MM.1S (cell line): Measurements from ENCODE around the gene CFAP126.
"Not testable (repeated sequence)": the region's sequence is repeated elsewhere in the genome, so short reads cannot be mapped to it uniquely, and the experiment has no call there.

Experiments used
- DNase-seq: peaks from one replicate; pipeline ENCODE4 v3.0.0-alpha.2; 2015
- H2AFZ ChIP-seq: fragments of 300-600 bp; sonication (generic); 2 replicates; pipeline ENCODE4 v1.6.0; 2016; ENCODE audit warnings: antibody characterized with exemption, low read length
- H3F3A ChIP-seq: fragments of 300-600 bp; sonication (generic); 2 replicates; pipeline ENCODE4 v1.6.1; 2016; ENCODE audit warnings: mild to moderate bottlenecking, antibody characterized with exemption, low read length, moderate library complexity, mixed read lengths; ENCODE audit not compliant: insufficient read depth
- H3K27ac ChIP-seq: fragments of 300-600 bp; sonication (generic); 2 replicates; pipeline ENCODE4 v1.5.1; 2016; ENCODE audit warnings: mild to moderate bottlenecking, low read length
- H3K27me3 ChIP-seq: fragments of 300-600 bp; sonication (generic); replicated peaks from 2 replicates; pipeline ENCODE4 v1.6.0; 2016; ENCODE audit warnings: low read length; ENCODE audit not compliant: insufficient read depth
- H3K36me3 ChIP-seq: fragments of 300-600 bp; sonication (generic); replicated peaks from 2 replicates; pipeline ENCODE4 v1.6.1; 2016; ENCODE audit warnings: mild to moderate bottlenecking, low read length, mixed read lengths; ENCODE audit not compliant: insufficient read depth
- H3K4me1 ChIP-seq: fragments of 300-600 bp; sonication (generic); 2 replicates; pipeline ENCODE4 v1.6.1; 2016; ENCODE audit warnings: low read length, mixed read lengths
- H3K4me2 ChIP-seq: fragments of 300-600 bp; sonication (generic); 2 replicates; pipeline ENCODE4 v1.6.0; 2016; ENCODE audit warnings: low read depth, low read length
- H3K4me3 ChIP-seq: fragments of 300-600 bp; sonication (generic); 2 replicates; pipeline ENCODE4 v1.5.1; 2016; ENCODE audit warnings: low read length, mixed read lengths
- H3K79me2 ChIP-seq: fragments of 300-600 bp; sonication (generic); 2 replicates; pipeline ENCODE4 v1.6.1; 2016; ENCODE audit warnings: mixed run types, low read length, mixed read lengths
- H3K9ac ChIP-seq: fragments of 300-600 bp; sonication (generic); 2 replicates; pipeline ENCODE4 v1.6.1; 2016; ENCODE audit warnings: low read length, mixed read lengths
- H3K9me2 ChIP-seq: fragments of 300-600 bp; sonication (generic); replicated peaks from 2 replicates; pipeline ENCODE4 v1.6.1; 2016; ENCODE audit warnings: mild to moderate bottlenecking, low read length, mixed read lengths; ENCODE audit not compliant: insufficient read depth
- H3K9me3 ChIP-seq: fragments of 300-600 bp; sonication (generic); replicated peaks from 2 replicates; pipeline ENCODE4 v1.6.1; 2016; ENCODE audit warnings: mild to moderate bottlenecking, low read length, mixed read lengths; ENCODE audit not compliant: insufficient read depth
- H4K20me1 ChIP-seq: fragments of 300-600 bp; sonication (generic); 2 replicates; pipeline ENCODE4 v1.6.1; 2016; ENCODE audit warnings: mild to moderate bottlenecking, low read length, moderate library complexity, mixed read lengths; ENCODE audit not compliant: insufficient read depth
- EZH2 ChIP-seq: fragments of 300-600 bp; sonication (generic); optimal IDR thresholded peaks from 2 replicates; pipeline ENCODE3; 2017; ENCODE audit warnings: low read depth, mild to moderate bottlenecking, antibody characterized with exemption, low read length, mixed read lengths
- EZH2phosphoT487 ChIP-seq: fragments of 300-600 bp; sonication (generic); IDR thresholded peaks from 2 replicates; pipeline ENCODE4 v1.6.1; 2018; ENCODE audit warnings: antibody characterized with exemption, low read length
- TF ChIP-seq, protein P1 (sequence below): fragments of 300-600 bp; sonication (generic); IDR thresholded peaks from 2 replicates; pipeline ENCODE4 v1.5.1; 2016; ENCODE audit warnings: antibody characterized with exemption, low read length, mixed read lengths

Gene CFAP126

DNA sequence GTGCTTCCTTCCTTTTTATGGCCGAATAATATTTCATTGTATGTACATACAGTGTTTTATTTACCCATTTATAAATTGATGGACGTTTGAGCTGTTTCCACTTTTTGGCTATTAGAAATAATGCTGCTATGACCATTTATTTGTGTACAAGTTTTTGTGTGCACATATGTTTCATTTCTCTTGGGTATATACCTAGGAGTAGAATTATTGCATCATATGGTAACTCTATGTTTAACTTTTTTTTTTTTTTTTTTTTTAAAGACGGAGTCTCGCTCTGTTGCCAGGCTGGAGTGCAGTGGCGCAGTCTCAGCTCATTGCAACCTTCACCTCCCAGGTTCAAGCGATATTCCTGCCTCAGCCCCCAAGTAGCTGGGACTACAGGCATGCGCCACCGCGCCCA, 34.5 kb downstream of the CFAP126 start:
- Histone ChIP-seq H3K79me2 (no peaks in the 10 kb centered on the region; the same call in 1 of the 2 replicates), H3K27ac (no peak overlapping the region), H3K4me3 (no peak overlapping the region), H4K20me1 (no peaks in the 10 kb centered on the region), H2AFZ (no peak overlapping the region), H3K9me3 (no peaks in the 10 kb centered on the region), H3K27me3 (no peaks in the 10 kb centered on the region), H3K4me1 (no peaks in the 10 kb centered on the region), H3K4me2 (no peak overlapping the region), H3K9ac (no peak overlapping the region), H3K9me2 (no peaks in the 10 kb centered on the region), H3F3A (no peaks in the 10 kb centered on the region), H3K36me3 (peaks cover 8% of the 10 kb centered on the region)
- TF ChIP-seq EZH2 (no peak), EZH2phosphoT487 (no peak)
- TF ChIP-seq, protein P1, sequence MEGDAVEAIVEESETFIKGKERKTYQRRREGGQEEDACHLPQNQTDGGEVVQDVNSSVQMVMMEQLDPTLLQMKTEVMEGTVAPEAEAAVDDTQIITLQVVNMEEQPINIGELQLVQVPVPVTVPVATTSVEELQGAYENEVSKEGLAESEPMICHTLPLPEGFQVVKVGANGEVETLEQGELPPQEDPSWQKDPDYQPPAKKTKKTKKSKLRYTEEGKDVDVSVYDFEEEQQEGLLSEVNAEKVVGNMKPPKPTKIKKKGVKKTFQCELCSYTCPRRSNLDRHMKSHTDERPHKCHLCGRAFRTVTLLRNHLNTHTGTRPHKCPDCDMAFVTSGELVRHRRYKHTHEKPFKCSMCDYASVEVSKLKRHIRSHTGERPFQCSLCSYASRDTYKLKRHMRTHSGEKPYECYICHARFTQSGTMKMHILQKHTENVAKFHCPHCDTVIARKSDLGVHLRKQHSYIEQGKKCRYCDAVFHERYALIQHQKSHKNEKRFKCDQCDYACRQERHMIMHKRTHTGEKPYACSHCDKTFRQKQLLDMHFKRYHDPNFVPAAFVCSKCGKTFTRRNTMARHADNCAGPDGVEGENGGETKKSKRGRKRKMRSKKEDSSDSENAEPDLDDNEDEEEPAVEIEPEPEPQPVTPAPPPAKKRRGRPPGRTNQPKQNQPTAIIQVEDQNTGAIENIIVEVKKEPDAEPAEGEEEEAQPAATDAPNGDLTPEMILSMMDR = no peak
- DNase-seq = no peak

GRCh38 chr1:161330346-161330745, 37.3 kb downstream of the CFAP126 start:
- Histone ChIP-seq H3K4me3 (no peak overlapping the region), H3K4me1 (no peaks in the 10 kb centered on the region), H3K27me3 (no peaks in the 10 kb centered on the region), H3K9me2 (no peaks in the 10 kb centered on the region), H3K9me3 (no peaks in the 10 kb centered on the region), H3K9ac (no peak overlapping the region), H3K27ac (no peak overlapping the region), H3F3A (no peaks in the 10 kb centered on the region), H3K79me2 (no peaks in the 10 kb centered on the region; the same call in 1 of the 2 replicates), H3K4me2 (no peak overlapping the region), H3K36me3 (peaks cover 8% of the 10 kb centered on the region), H4K20me1 (no peaks in the 10 kb centered on the region), H2AFZ (no peak overlapping the region)
- TF ChIP-seq, protein P1 = no peak
- TF ChIP-seq EZH2 = no peak
- no peak for TF ChIP-seq EZH2phosphoT487
- no peak for DNase-seq

DNA sequence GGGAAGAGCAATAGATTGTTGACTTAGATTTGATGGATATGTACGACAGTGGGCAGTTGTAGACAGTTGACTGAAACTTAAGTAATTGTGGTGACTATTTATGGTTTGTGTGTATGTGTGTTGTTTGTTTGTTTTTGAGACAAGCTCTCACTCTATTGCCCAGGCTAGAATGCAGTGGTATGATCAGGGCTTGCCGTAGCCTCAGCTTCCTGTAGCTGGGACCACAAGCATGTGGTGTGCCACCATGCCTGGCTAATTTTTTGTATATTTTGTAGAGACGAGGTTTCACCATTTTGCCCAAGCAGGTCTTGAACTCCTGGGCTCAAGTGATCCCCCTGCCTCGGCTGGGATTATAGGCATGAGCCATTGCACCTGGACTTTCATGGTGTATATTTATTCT, 43.7 kb downstream of the CFAP126 start:
- Histone ChIP-seq H4K20me1 (no peaks in the 10 kb centered on the region), H3K4me1 (no peaks in the 10 kb centered on the region), H3K27ac (no peak overlapping the region), H3K9me3 (no peaks in the 10 kb centered on the region), H3K36me3 (peaks cover 8% of the 10 kb centered on the region; the same call in 1 of the 2 replicates), H3K4me3 (no peak overlapping the region), H3K27me3 (no peaks in the 10 kb centered on the region), H3K4me2 (no peak overlapping the region), H3K9me2 (no peaks in the 10 kb centered on the region), H3K79me2 (no peaks in the 10 kb centered on the region), H3F3A (no peaks in the 10 kb centered on the region), H3K9ac (no peak overlapping the region), H2AFZ (no peak overlapping the region)
- TF ChIP-seq, protein P1 = no peak
- TF ChIP-seq EZH2phosphoT487 = no peak
- TF ChIP-seq EZH2 = no peak
- no peak for DNase-seq

GRCh38 chr1:161315841-161316674, 51.6 kb downstream of the CFAP126 start:
- H3K79me2 ChIP-seq = peaks cover 26% of the 10 kb centered on the region
- not testable (repeated sequence) for DNase-seq, H3K4me2 ChIP-seq

More at GRCh38 chr1:161315841-161316674, 51.6 kb downstream of the CFAP126 start:
- not testable (repeated sequence) for H3K27me3 ChIP-seq, H3F3A ChIP-seq, H3K27ac ChIP-seq, H2AFZ ChIP-seq, H3K4me1 ChIP-seq, H3K36me3 ChIP-seq, H3K9ac ChIP-seq, H3K9me2 ChIP-seq, H3K4me3 ChIP-seq, H3K9me3 ChIP-seq, H4K20me1 ChIP-seq
